ENCODE results near the gene MECP2. TPM values are rescaled to one million over a fixed set of nuclear protein-coding genes. Genes with fewer than 3 reads are reported as not detected.
A peak's percentile ranks its signal among the peaks of the same experiment; 100 is the strongest.

Gene MECP2
- total RNA-seq, 1 experiment from 2014 or later, result 52.8 TPM

- TF ChIP-seq, protein P1, sequence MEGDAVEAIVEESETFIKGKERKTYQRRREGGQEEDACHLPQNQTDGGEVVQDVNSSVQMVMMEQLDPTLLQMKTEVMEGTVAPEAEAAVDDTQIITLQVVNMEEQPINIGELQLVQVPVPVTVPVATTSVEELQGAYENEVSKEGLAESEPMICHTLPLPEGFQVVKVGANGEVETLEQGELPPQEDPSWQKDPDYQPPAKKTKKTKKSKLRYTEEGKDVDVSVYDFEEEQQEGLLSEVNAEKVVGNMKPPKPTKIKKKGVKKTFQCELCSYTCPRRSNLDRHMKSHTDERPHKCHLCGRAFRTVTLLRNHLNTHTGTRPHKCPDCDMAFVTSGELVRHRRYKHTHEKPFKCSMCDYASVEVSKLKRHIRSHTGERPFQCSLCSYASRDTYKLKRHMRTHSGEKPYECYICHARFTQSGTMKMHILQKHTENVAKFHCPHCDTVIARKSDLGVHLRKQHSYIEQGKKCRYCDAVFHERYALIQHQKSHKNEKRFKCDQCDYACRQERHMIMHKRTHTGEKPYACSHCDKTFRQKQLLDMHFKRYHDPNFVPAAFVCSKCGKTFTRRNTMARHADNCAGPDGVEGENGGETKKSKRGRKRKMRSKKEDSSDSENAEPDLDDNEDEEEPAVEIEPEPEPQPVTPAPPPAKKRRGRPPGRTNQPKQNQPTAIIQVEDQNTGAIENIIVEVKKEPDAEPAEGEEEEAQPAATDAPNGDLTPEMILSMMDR (conservative IDR thresholded peaks at IDR 0.05; ENCODE audit: low read depth, low read length), result no peak
- CTCF ChIA-PET, result no interaction called here
- intact Hi-C loops (cut with micrococcal nuclease; ENCODE audit: unreplicated experiment), result loop anchor here (2.0 kb wide), 1 partner anchor 37 kb away; no protein-coding TSS in a partner anchor
These were observed 48.1 kb downstream of the MECP2 start for GRCh38 chrX:154049209-154050112.

DNA sequence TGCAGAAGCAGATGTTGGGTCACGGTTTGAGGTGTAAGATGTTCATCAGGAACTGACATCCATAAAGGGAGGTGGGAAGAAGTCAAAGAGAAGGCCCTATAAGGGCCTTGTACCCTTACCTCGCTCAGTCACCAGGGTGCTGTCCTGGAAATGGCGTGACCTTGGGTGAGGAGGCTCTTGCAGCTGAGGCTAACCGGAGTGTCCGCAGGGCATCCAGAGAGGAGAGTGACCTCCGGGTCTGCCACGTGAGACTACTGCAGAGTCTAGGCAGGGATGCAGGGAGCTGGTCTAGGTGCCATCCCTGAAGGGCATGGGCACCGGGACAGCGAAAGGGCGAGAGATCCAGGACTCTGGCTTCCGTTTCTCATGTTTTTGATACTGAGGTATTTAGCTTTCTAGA is 49.1 kb downstream of the MECP2 start:
- H3K4me3 ChIP-seq (ENCODE audit: low read depth, low read length, poor library complexity, severe bottlenecking), result no peak overlapping the region
- no peak for TF ChIP-seq EZH2 (IDR thresholded peaks at IDR 0.05; ENCODE audit: borderline replicate concordance, low read depth, low read length, poor library complexity, severe bottlenecking)
- H3K9me3 ChIP-seq (ENCODE audit: low read depth, low read length, poor library complexity, severe bottlenecking), result no peaks in the 10 kb centered on the region
- ChIA-PET CTCF (no interaction called here), POLR2A (ENCODE audit: low non-redundant PET) (no interaction called here)
- peaks cover 16% of the 10 kb centered on the region for H3K4me1 ChIP-seq (ENCODE audit: insufficient read depth, low read length, poor library complexity, severe bottlenecking)
- no peaks in the 10 kb centered on the region for H3K27me3 ChIP-seq (replicated peaks; ENCODE audit: insufficient read depth, low read depth, low read length, poor library complexity)
- no TSS peak for BruUV-seq (replicated peaks)
- H3K27ac ChIP-seq (ENCODE audit: low read depth, low read length, poor library complexity, severe bottlenecking), result no peak overlapping the region
- no peak for DNase-seq (ENCODE audit: low spot score)
- intact Hi-C loops (cut with micrococcal nuclease; ENCODE audit: unreplicated experiment), result no loop called here
- no peaks in the 10 kb centered on the region for H3K36me3 ChIP-seq (ENCODE audit: insufficient read depth, low read length, poor library complexity, severe bottlenecking)

More at GRCh38 chrX:154049209-154050112, 48.1 kb downstream of the MECP2 start:
- no peak overlapping the region for H3K27ac ChIP-seq (ENCODE audit: low read depth, low read length, poor library complexity, severe bottlenecking)
- no peak overlapping the region for H3K4me3 ChIP-seq (ENCODE audit: low read depth, low read length, poor library complexity, severe bottlenecking)
- POLR2A ChIA-PET (ENCODE audit: low non-redundant PET), result no interaction called here
- H3K27me3 ChIP-seq (replicated peaks; ENCODE audit: insufficient read depth, low read depth, low read length, poor library complexity), result no peaks in the 10 kb centered on the region
- H3K9me3 ChIP-seq (ENCODE audit: low read depth, low read length, poor library complexity, severe bottlenecking), result no peaks in the 10 kb centered on the region
- no peaks in the 10 kb centered on the region for H3K36me3 ChIP-seq (ENCODE audit: insufficient read depth, low read length, poor library complexity, severe bottlenecking)
- peaks cover 16% of the 10 kb centered on the region for H3K4me1 ChIP-seq (ENCODE audit: insufficient read depth, low read length, poor library complexity, severe bottlenecking)
- no TSS peak for BruUV-seq (replicated peaks)
- DNase-seq (ENCODE audit: low spot score), result no peak

DNA sequence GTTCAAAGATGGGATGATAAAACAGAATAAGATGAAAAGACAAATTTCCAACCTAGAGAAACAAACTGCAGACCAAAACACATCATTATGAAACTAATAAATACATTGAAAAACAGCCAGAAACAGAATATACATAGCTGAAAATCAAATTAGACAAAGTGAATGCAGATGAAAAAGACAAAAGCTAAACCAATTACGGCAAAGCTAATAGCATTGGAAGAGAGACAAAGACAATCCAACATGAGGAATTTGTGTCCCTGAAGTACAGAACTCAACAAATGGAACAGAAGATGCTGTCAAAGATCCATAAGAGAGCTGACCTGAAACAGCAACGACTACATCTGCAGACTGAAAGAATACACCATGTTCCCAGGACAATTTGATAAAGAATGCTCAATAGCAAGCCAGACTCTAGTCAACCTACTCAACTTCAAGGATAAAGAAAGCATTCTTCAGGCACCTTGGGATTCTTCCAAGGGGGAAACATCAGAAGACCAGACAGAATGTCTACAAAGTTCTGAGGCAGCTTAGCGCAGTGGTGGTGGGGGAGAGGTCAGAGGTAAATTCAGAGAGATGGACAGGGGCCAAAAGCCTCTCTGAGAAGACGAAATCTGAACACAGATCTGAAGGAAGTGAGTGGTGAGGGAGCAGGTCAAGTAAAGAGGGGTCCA is 50.4 kb downstream of the MECP2 start:
- CTCF ChIA-PET, result interaction anchor here (0.9 to 1.4 kb wide), 2 partner anchors 31 to 33 kb away, joined by 3 to 5 read pairs; no protein-coding TSS in a partner anchor
- TF ChIP-seq, protein P1 (conservative IDR thresholded peaks at IDR 0.05; ENCODE audit: low read depth, low read length), result no peak
- no peak for TF ChIP-seq EZH2 (IDR thresholded peaks at IDR 0.05; ENCODE audit: borderline replicate concordance, low read depth, low read length, poor library complexity, severe bottlenecking)
- no peaks in the 10 kb centered on the region for H3K36me3 ChIP-seq (ENCODE audit: insufficient read depth, low read length, poor library complexity, severe bottlenecking)
- no peak for DNase-seq (ENCODE audit: low spot score)
- peaks cover 24% of the 10 kb centered on the region for H3K4me1 ChIP-seq (ENCODE audit: insufficient read depth, low read length, poor library complexity, severe bottlenecking)
- H3K4me3 ChIP-seq (ENCODE audit: low read depth, low read length, poor library complexity, severe bottlenecking), result no peak overlapping the region
- BruUV-seq (replicated peaks), result no TSS peak
- intact Hi-C loops (cut with micrococcal nuclease; ENCODE audit: unreplicated experiment), result no loop called here
- H3K27ac ChIP-seq (ENCODE audit: low read depth, low read length, poor library complexity, severe bottlenecking), result peak overlapping the region; percentile 45
- POLR2A ChIA-PET (ENCODE audit: low non-redundant PET), result no interaction called here
- H3K9me3 ChIP-seq (ENCODE audit: low read depth, low read length, poor library complexity, severe bottlenecking), result no peaks in the 10 kb centered on the region
- H3K27me3 ChIP-seq (replicated peaks; ENCODE audit: insufficient read depth, low read depth, low read length, poor library complexity), result peaks cover 4% of the 10 kb centered on the region
